ENCODE measurements around the gene MON2.

DNA sequence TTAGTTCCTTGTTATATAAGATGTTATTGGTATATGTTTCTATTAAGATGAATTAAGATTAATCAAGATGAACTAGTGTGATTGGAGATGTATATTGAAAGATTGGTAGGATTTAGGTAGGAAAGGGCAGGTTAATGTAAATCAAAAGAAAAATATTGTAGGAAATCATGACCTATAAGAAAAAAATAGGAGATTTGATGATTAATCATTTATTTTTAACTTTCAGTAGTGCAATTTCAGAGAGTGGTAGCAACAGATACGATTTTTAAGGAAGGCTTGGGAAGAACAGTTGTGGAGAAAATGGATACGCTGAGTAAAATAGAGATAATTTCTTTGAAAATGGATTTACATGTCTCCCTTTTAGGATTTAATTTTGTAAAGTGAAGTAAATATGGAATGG is 73.7 kb downstream of the MON2 start:
- TF ChIP-seq, protein P1, sequence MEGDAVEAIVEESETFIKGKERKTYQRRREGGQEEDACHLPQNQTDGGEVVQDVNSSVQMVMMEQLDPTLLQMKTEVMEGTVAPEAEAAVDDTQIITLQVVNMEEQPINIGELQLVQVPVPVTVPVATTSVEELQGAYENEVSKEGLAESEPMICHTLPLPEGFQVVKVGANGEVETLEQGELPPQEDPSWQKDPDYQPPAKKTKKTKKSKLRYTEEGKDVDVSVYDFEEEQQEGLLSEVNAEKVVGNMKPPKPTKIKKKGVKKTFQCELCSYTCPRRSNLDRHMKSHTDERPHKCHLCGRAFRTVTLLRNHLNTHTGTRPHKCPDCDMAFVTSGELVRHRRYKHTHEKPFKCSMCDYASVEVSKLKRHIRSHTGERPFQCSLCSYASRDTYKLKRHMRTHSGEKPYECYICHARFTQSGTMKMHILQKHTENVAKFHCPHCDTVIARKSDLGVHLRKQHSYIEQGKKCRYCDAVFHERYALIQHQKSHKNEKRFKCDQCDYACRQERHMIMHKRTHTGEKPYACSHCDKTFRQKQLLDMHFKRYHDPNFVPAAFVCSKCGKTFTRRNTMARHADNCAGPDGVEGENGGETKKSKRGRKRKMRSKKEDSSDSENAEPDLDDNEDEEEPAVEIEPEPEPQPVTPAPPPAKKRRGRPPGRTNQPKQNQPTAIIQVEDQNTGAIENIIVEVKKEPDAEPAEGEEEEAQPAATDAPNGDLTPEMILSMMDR (IDR thresholded peaks at IDR 0.05) = no peak
- no peak for TF ChIP-seq EZH2 (IDR thresholded peaks at IDR 0.05)
- TF ChIP-seq EZH2phosphoT487 (IDR thresholded peaks at IDR 0.05) = no peak

All from neural progenitor cell (in vitro differentiated cells).